Measurements from ENCODE around the gene ATR. TPM values are rescaled to one million over a fixed set of nuclear protein-coding genes. Genes with fewer than 3 reads are reported as not detected.

ATR gene
- total RNA-seq, 1 experiment from 2014 or later: 74.4 TPM

DNA sequence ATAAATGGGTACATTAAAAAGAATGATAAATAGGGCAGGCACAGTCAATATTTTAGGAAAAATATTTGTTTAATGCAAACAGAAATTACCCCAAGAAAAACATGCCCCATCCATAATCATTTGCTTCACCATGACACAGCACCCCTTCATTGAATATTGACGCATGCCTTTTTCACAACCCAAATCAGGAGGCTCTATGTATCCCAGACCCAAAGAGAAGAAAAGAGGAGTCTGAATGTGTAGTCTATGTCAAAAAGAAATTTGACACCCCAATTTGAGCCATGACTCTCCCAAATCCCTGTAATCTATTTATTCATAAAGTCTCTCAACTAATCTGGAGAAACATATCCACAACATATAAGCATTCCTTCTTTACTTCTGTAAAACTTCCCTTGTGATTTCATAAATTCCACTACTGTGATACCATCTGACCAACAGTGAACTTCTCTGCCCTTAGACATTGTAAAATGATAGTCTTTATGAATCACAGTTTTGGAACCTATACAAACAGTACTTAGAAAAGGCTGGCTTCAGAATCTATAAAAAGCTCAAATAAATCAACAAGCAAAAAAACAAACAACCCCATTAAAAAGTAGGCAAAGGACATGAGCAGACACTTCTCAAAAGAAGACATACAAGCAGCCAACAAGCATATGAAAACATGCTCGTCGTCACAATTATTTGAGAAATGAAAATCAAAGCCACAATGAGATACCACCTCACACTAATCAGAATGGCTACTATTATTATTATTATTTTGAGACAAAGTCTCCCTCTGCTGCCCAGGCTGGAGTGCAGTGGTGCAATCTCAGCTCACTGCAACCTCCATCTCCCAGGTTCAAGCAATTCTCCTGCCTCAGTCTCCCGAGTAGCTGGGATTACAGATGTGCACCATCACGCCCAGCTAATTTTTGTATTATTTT is 77.3 kb downstream of the ATR start:
- Histone ChIP-seq H3K9ac (ENCODE audit: low read length) (no peak overlapping the region), H3K4me1 (ENCODE audit: low read length) (no peaks in the 10 kb centered on the region), H3K9me2 (replicated peaks; ENCODE audit: insufficient read depth, low read length) (no peaks in the 10 kb centered on the region), H3K27me3 (ENCODE audit: low read length) (no peaks in the 10 kb centered on the region), H2AFZ (ENCODE audit: low read length) (no peak overlapping the region), H3K36me3 (ENCODE audit: insufficient read depth, low read length) (peaks cover 71% of the 10 kb centered on the region), H3K79me2 (ENCODE audit: low read length) (peaks cover 7% of the 10 kb centered on the region), H3K4me3 (ENCODE audit: low read length) (no peak overlapping the region), H3K27ac (ENCODE audit: low read length) (no peak overlapping the region), H3K4me2 (ENCODE audit: low read depth, low read length, poor library complexity, severe bottlenecking) (no peak overlapping the region), H3K9me3 (ENCODE audit: low read length) (no peaks in the 10 kb centered on the region), H4K20me1 (ENCODE audit: insufficient read depth, low read depth, low read length) (no peaks in the 10 kb centered on the region)
- DNase-seq: no peak

DNA sequence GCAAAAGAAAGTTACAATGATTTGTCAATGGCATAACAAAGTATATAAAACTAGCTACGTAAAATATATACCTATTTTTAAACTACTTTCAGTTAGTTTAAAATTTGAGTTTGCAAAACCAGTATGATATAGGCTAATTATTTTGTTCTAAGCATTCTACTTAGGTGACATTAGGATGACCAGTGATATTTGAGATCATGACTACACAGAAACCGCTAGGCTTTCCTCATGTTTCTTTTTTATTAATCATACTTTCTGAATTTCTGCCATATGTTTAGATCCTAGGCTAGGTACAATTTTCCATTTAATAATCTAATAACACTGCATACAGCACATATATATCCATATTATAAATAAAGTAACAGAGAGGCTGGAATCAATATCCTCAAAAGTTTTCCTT is 78.3 kb downstream of the ATR start:
- no peak overlapping the region for H3K9ac ChIP-seq (ENCODE audit: low read length)
- H3K9me3 ChIP-seq (ENCODE audit: low read length): no peaks in the 10 kb centered on the region
- H3K36me3 ChIP-seq (ENCODE audit: insufficient read depth, low read length): peaks cover 66% of the 10 kb centered on the region
- DNase-seq: no peak
- H3K9me2 ChIP-seq (replicated peaks; ENCODE audit: insufficient read depth, low read length): no peaks in the 10 kb centered on the region
- H3K4me2 ChIP-seq (ENCODE audit: low read depth, low read length, poor library complexity, severe bottlenecking): no peak overlapping the region
- no peaks in the 10 kb centered on the region for H4K20me1 ChIP-seq (ENCODE audit: insufficient read depth, low read depth, low read length)
- H3K4me1 ChIP-seq (ENCODE audit: low read length): no peaks in the 10 kb centered on the region
- no peak overlapping the region for H2AFZ ChIP-seq (ENCODE audit: low read length)
- H3K79me2 ChIP-seq (ENCODE audit: low read length): peaks cover 7% of the 10 kb centered on the region
- no peak overlapping the region for H3K27ac ChIP-seq (ENCODE audit: low read length)
- H3K27me3 ChIP-seq (ENCODE audit: low read length): no peaks in the 10 kb centered on the region
- no peak overlapping the region for H3K4me3 ChIP-seq (ENCODE audit: low read length)

DNA sequence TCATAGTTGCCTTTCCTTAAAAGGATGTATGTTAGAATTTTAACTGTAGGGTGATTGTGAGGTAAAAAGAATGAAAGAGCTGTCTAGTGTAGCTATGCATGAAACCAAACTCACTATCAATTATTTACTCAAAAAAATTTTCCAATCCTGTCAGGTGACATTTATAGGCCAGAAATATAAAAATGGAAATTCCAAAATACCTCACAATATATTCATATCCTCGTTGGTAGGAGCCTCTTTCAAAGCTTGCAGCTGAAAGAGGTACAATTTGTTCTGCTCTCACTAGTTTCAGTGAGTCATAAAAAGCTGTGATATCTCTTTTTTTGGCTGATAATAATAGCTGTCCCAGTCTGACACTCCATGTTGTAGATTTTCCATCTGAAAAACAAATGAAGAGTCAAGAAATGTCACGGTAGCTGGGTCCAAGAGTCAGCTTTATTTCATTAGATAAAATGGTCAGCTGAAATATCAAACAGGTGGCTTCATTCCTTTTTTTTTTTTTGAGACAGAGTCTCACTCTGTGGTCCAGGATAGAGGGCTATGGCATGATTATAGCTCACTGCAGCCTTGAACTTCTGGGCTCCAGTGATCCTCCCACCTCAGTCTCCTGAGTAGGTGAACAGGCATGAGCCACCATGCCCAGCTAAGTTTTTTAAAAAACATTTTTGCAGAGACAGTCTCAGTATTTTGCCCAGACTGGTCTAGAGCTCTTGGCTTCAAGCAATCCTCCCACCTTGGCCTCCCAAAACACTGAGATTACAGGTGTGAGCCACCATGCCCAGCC is 79.9 kb downstream of the ATR start:
- Histone ChIP-seq H3K9ac (ENCODE audit: low read length) (no peak overlapping the region), H3K4me2 (ENCODE audit: low read depth, low read length, poor library complexity, severe bottlenecking) (no peak overlapping the region), H3K9me3 (ENCODE audit: low read length) (no peaks in the 10 kb centered on the region), H3K4me3 (ENCODE audit: low read length) (no peak overlapping the region), H2AFZ (ENCODE audit: low read length) (no peak overlapping the region), H3K36me3 (ENCODE audit: insufficient read depth, low read length) (peaks cover 64% of the 10 kb centered on the region), H4K20me1 (ENCODE audit: insufficient read depth, low read depth, low read length) (no peaks in the 10 kb centered on the region), H3K27me3 (ENCODE audit: low read length) (no peaks in the 10 kb centered on the region), H3K4me1 (ENCODE audit: low read length) (no peaks in the 10 kb centered on the region), H3K9me2 (replicated peaks; ENCODE audit: insufficient read depth, low read length) (no peaks in the 10 kb centered on the region), H3K27ac (ENCODE audit: low read length) (no peak overlapping the region), H3K79me2 (ENCODE audit: low read length) (peaks cover 7% of the 10 kb centered on the region)
- DNase-seq: no peak

- H3K4me1 ChIP-seq (ENCODE audit: low read length): no peaks in the 10 kb centered on the region
- no peak for DNase-seq
- no peak overlapping the region for H3K4me2 ChIP-seq (ENCODE audit: low read depth, low read length, poor library complexity, severe bottlenecking)
- no peak overlapping the region for H3K27ac ChIP-seq (ENCODE audit: low read length)
- no peak overlapping the region for H3K4me3 ChIP-seq (ENCODE audit: low read length)
- H4K20me1 ChIP-seq (ENCODE audit: insufficient read depth, low read depth, low read length): no peaks in the 10 kb centered on the region
- no peaks in the 10 kb centered on the region for H3K27me3 ChIP-seq (ENCODE audit: low read length)
- H3K9me3 ChIP-seq (ENCODE audit: low read length): no peaks in the 10 kb centered on the region
- H2AFZ ChIP-seq (ENCODE audit: low read length): no peak overlapping the region
- no peak overlapping the region for H3K9ac ChIP-seq (ENCODE audit: low read length)
- peaks cover 5% of the 10 kb centered on the region for H3K79me2 ChIP-seq (ENCODE audit: low read length)
- H3K9me2 ChIP-seq (replicated peaks; ENCODE audit: insufficient read depth, low read length): no peaks in the 10 kb centered on the region
- H3K36me3 ChIP-seq (ENCODE audit: insufficient read depth, low read length): peaks cover 67% of the 10 kb centered on the region
These were observed 80.8 kb downstream of the ATR start for GRCh38 chr3:142497729-142498128.

GRCh38 chr3:142495103-142495502 is 83.4 kb downstream of the ATR start:
- Histone ChIP-seq H3K27me3 (ENCODE audit: low read length) (no peaks in the 10 kb centered on the region), H3K9ac (ENCODE audit: low read length) (no peak overlapping the region), H3K9me3 (ENCODE audit: low read length) (no peaks in the 10 kb centered on the region), H3K27ac (ENCODE audit: low read length) (no peak overlapping the region), H3K79me2 (ENCODE audit: low read length) (0 out of 2 replicates have a peak, but pooled peaks cover 3% of the 10 kb centered on the region), H2AFZ (ENCODE audit: low read length) (no peak overlapping the region), H3K4me3 (ENCODE audit: low read length) (no peak overlapping the region), H3K4me2 (ENCODE audit: low read depth, low read length, poor library complexity, severe bottlenecking) (no peak overlapping the region), H3K36me3 (ENCODE audit: insufficient read depth, low read length) (peaks cover 76% of the 10 kb centered on the region), H4K20me1 (ENCODE audit: insufficient read depth, low read depth, low read length) (no peaks in the 10 kb centered on the region), H3K9me2 (replicated peaks; ENCODE audit: insufficient read depth, low read length) (no peaks in the 10 kb centered on the region), H3K4me1 (ENCODE audit: low read length) (no peaks in the 10 kb centered on the region)
- DNase-seq: no peak

GRCh38 chr3:142492184-142492583 is 86.3 kb downstream of the ATR start:
- Histone ChIP-seq H3K36me3 (ENCODE audit: insufficient read depth, low read length) (peaks cover 83% of the 10 kb centered on the region), H2AFZ (ENCODE audit: low read length) (no peak overlapping the region)

GRCh38 chr3:142489572-142490323 is 88.8 kb downstream of the ATR start:
- H3K4me3 ChIP-seq (ENCODE audit: low read length): no peak overlapping the region
- no peaks in the 10 kb centered on the region for H3K9me3 ChIP-seq (ENCODE audit: low read length)
- no peaks in the 10 kb centered on the region for H3K27me3 ChIP-seq (ENCODE audit: low read length)
- peaks cover 85% of the 10 kb centered on the region for H3K36me3 ChIP-seq (ENCODE audit: insufficient read depth, low read length)
- H4K20me1 ChIP-seq (ENCODE audit: insufficient read depth, low read depth, low read length): no peaks in the 10 kb centered on the region
- H3K4me1 ChIP-seq (ENCODE audit: low read length): no peaks in the 10 kb centered on the region
- no peak overlapping the region for H3K9ac ChIP-seq (ENCODE audit: low read length)
- no peak for DNase-seq
- no peak overlapping the region for H2AFZ ChIP-seq (ENCODE audit: low read length)
- no peaks in the 10 kb centered on the region for H3K9me2 ChIP-seq (replicated peaks; ENCODE audit: insufficient read depth, low read length)
- H3K79me2 ChIP-seq (ENCODE audit: low read length): no peaks in the 10 kb centered on the region
- no peak overlapping the region for H3K27ac ChIP-seq (ENCODE audit: low read length)
- no peak overlapping the region for H3K4me2 ChIP-seq (ENCODE audit: low read depth, low read length, poor library complexity, severe bottlenecking)

More at GRCh38 chr3:142492184-142492583, 86.3 kb downstream of the ATR start:
- Histone ChIP-seq H3K79me2 (ENCODE audit: low read length) (0 out of 2 replicates have a peak, but pooled peaks cover 3% of the 10 kb centered on the region), H3K9ac (ENCODE audit: low read length) (no peak overlapping the region), H4K20me1 (ENCODE audit: insufficient read depth, low read depth, low read length) (no peaks in the 10 kb centered on the region), H3K4me2 (ENCODE audit: low read depth, low read length, poor library complexity, severe bottlenecking) (no peak overlapping the region), H3K27me3 (ENCODE audit: low read length) (no peaks in the 10 kb centered on the region), H3K4me1 (ENCODE audit: low read length) (no peaks in the 10 kb centered on the region), H3K4me3 (ENCODE audit: low read length) (no peak overlapping the region), H3K9me3 (ENCODE audit: low read length) (no peaks in the 10 kb centered on the region), H3K9me2 (replicated peaks; ENCODE audit: insufficient read depth, low read length) (no peaks in the 10 kb centered on the region), H3K27ac (ENCODE audit: low read length) (no peak overlapping the region)
- DNase-seq: no peak
